ENCODE results near the gene PRSS3.

- TF ChIP-seq POLR2AphosphoS5 (IDR thresholded peaks at IDR 0.05): no peak
- TF ChIP-seq, protein P1, sequence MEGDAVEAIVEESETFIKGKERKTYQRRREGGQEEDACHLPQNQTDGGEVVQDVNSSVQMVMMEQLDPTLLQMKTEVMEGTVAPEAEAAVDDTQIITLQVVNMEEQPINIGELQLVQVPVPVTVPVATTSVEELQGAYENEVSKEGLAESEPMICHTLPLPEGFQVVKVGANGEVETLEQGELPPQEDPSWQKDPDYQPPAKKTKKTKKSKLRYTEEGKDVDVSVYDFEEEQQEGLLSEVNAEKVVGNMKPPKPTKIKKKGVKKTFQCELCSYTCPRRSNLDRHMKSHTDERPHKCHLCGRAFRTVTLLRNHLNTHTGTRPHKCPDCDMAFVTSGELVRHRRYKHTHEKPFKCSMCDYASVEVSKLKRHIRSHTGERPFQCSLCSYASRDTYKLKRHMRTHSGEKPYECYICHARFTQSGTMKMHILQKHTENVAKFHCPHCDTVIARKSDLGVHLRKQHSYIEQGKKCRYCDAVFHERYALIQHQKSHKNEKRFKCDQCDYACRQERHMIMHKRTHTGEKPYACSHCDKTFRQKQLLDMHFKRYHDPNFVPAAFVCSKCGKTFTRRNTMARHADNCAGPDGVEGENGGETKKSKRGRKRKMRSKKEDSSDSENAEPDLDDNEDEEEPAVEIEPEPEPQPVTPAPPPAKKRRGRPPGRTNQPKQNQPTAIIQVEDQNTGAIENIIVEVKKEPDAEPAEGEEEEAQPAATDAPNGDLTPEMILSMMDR (IDR thresholded peaks at IDR 0.05): peak in 4 of 7 experiments; percentile 39 to 75 (median 56)
Measured at GRCh38 chr9:33778700-33779351, 16.5 kb upstream of the PRSS3 start.

All from stomach (tissue), 4 donors.